ENCODE measurements around the gene ALKBH5.
"Not testable (repeated sequence)": the region's sequence is repeated elsewhere in the genome, so short reads cannot be mapped to it uniquely, and the experiment has no call there.

The ALKBH5 gene

DNA sequence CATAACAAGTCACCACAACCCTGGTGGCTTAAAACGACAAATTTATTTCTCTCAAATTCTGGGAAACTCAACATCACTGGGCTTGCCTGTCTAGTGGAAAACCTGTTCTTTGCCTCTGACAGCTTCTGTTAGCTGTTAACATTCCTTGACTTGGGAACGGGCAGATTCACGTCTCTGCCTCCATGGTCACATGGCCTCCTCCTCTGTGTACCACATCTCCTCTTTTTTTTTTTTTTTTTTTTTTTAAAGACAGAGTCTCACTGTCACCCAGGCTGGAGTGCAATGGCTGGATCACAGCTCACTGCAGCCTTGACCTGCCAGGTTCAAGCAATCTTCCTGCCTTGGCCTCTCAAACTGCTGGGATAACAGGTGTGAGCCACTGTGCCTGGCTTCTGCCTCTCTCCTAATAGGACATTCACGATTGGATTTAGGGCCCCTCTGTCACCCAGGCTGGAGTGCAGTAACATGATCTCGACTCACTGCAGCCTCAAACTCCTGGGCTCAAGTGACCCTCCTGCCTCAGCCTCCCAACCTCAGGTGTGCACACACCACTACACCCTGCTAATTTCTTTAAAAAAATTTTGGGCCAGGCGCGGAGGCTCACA is 30.1 kb downstream of the ALKBH5 start:
- no peak overlapping the region for H3K9ac ChIP-seq (ENCODE audit: low read depth in 1 of 2, low read length in 2 of 2)
- H3K27me3 ChIP-seq (ENCODE audit: control insufficient read depth in 2 of 2, insufficient read depth in 2 of 2, low read length in 2 of 2), result no peaks in the 10 kb centered on the region

DNA sequence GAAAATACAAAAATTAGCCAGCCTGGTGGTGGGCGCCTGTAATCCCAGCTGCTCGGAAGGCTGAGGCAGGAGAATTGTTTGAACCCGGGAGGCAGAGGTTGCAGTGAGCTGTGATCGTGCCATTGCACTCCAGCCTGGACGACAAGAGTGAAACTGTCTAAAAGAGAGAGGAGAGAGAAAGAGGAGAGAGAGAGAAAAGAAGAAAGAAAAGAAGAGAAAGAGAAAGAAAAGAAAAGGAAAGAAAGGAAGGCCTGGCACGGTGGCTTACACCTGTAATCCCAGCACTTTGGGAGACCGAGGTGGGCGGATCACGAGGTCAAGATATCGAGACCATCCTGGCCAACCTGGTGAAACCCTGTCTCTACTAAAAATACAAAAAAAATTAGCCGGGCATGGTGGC is 33.3 kb downstream of the ALKBH5 start:
- not testable (repeated sequence) for H3K4me3 ChIP-seq (ENCODE audit: low read length in 2 of 2)

More for the DNA sequence above, 30.1 kb downstream of the ALKBH5 start:
- H3K36me3 ChIP-seq (ENCODE audit: control insufficient read depth in 2 of 2, insufficient read depth in 2 of 2, low read length in 2 of 2), result peaks cover 12 to 24% of the 10 kb centered on the region in 2 donors
- no peak overlapping the region for H3K4me3 ChIP-seq (ENCODE audit: low read length in 2 of 2)
- no peaks in the 10 kb centered on the region for H3K9me3 ChIP-seq (ENCODE audit: control insufficient read depth in 2 of 2, low read length in 2 of 2)
- peaks cover 2% of the 10 kb centered on the region in 2 donors for H3K4me1 ChIP-seq (ENCODE audit: control insufficient read depth in 2 of 2, insufficient read depth in 2 of 2, low read length in 2 of 2)
- no peak overlapping the region for H3K27ac ChIP-seq (ENCODE audit: low read depth in 2 of 2, low read length in 2 of 2)

DNA sequence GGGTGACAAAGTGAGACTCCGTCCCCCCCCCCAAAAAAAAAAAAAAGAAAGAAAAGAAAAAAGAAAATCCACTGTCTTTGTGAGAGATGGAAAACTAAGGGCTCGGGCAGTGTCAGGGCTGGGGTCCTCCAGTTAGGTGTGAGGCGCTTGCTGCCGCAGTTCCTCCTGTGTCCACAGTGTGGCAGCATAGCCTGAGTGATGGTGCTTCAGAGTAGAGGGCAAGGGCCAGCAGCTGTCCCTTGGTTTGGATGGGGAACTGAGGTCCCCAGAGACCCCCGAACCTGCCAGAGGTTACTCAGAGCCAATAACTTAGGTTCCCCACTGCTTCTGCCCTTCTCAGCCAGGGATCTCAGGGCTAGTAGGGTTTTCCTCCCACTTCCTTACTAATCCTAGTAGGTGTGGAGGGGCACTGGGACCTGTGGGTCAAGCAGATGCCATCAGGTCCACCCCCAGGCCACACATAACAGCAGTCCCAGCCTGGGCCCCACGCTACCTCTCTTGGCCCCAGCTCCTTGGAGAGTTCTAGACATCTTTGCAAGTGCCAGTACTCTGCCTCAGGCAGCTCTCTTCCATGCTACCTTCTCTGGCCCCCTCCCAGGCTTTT is 33.9 kb downstream of the ALKBH5 start:
- H3K4me1 ChIP-seq (ENCODE audit: control insufficient read depth in 2 of 2, insufficient read depth in 2 of 2, low read length in 2 of 2), result peaks cover 2 to 4% of the 10 kb centered on the region in 2 donors
- H3K27me3 ChIP-seq (ENCODE audit: control insufficient read depth in 2 of 2, insufficient read depth in 2 of 2, low read length in 2 of 2), result no peaks in the 10 kb centered on the region
- H3K9me3 ChIP-seq (ENCODE audit: control insufficient read depth in 2 of 2, low read length in 2 of 2), result no peaks in the 10 kb centered on the region
- no peak overlapping the region for H3K4me3 ChIP-seq (ENCODE audit: low read length in 2 of 2)
- no peak overlapping the region for H3K27ac ChIP-seq (ENCODE audit: low read depth in 2 of 2, low read length in 2 of 2)
- H3K9ac ChIP-seq (ENCODE audit: low read depth in 1 of 2, low read length in 2 of 2), result no peak overlapping the region
- H3K36me3 ChIP-seq (ENCODE audit: control insufficient read depth in 2 of 2, insufficient read depth in 2 of 2, low read length in 2 of 2), result peaks cover 0 to 2% of the 10 kb centered on the region in 2 donors

More for the DNA sequence above, 33.3 kb downstream of the ALKBH5 start:
- H3K27me3 ChIP-seq (ENCODE audit: control insufficient read depth in 2 of 2, insufficient read depth in 2 of 2, low read length in 2 of 2); H3K36me3 ChIP-seq (ENCODE audit: control insufficient read depth in 2 of 2, insufficient read depth in 2 of 2, low read length in 2 of 2); H3K9me3 ChIP-seq (ENCODE audit: control insufficient read depth in 2 of 2, low read length in 2 of 2); H3K27ac ChIP-seq (ENCODE audit: low read depth in 2 of 2, low read length in 2 of 2); H3K4me1 ChIP-seq (ENCODE audit: control insufficient read depth in 2 of 2, insufficient read depth in 2 of 2, low read length in 2 of 2); H3K9ac ChIP-seq (ENCODE audit: low read depth in 1 of 2, low read length in 2 of 2): not testable (repeated sequence)

DNA sequence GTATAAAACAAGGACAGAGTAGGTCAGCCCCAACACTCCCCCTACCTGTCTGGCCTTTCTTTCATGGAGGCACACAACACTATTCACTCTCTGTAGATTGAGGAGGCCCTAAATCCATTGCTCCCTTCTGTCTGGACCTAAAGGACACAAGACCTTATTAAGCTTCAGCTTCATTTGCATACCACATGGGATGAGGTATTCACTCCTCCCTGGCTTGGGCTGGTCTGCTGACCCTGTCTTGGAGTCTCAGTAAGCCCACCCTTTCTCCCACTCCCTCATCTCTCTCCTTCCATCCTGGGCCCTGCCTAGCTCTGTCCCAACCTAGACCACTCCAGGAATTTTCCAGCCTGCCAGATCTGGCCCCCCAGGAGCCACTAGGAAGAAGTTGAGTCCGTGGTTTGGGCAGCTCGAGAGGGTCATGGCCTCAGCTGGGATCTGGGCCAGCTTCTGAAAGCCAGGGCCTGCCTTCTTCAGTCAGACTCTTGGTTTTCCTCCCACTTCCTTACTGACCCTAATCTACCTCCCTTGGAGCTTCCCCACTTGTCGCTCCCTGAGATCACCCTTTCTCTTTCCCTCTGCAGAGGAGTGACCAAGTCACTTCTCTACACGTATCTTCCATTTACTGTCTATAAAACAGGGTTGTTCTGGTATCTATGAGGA is 35.3 kb downstream of the ALKBH5 start:
- Histone ChIP-seq H3K27me3 (ENCODE audit: control insufficient read depth in 2 of 2, insufficient read depth in 2 of 2, low read length in 2 of 2) (no peaks in the 10 kb centered on the region), H3K9ac (ENCODE audit: low read depth in 1 of 2, low read length in 2 of 2) (no peak overlapping the region), H3K4me3 (ENCODE audit: low read length in 2 of 2) (no peak overlapping the region), H3K9me3 (ENCODE audit: control insufficient read depth in 2 of 2, low read length in 2 of 2) (no peaks in the 10 kb centered on the region), H3K27ac (ENCODE audit: low read depth in 2 of 2, low read length in 2 of 2) (no peak overlapping the region), H3K4me1 (ENCODE audit: control insufficient read depth in 2 of 2, insufficient read depth in 2 of 2, low read length in 2 of 2) (peaks cover 2 to 4% of the 10 kb centered on the region in 2 donors), H3K36me3 (ENCODE audit: control insufficient read depth in 2 of 2, insufficient read depth in 2 of 2, low read length in 2 of 2) (no peaks in the 10 kb centered on the region)

DNA sequence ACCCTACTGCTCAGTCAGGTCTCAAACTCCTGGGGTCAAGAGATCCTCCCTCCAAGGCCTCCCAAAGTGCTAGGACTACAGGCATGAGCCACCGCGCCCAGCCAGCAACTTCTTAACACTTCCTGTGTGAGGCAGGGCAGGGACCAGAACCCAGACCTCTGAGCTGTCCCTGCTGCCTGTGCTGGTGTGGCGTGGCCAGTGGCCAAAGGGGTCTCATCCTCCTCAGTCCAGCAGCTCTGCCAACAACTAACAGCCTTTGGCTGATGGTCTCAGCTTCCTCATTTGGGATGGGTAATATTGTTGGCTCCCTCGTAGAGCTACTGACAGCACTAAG is 40.4 kb downstream of the ALKBH5 start:
- no peak overlapping the region for H3K27ac ChIP-seq (ENCODE audit: low read depth in 2 of 2, low read length in 2 of 2)
- H3K4me3 ChIP-seq (ENCODE audit: low read length in 2 of 2), result no peak overlapping the region
- H3K27me3 ChIP-seq (ENCODE audit: control insufficient read depth in 2 of 2, insufficient read depth in 2 of 2, low read length in 2 of 2), result no peaks in the 10 kb centered on the region
- H3K4me1 ChIP-seq (ENCODE audit: control insufficient read depth in 2 of 2, insufficient read depth in 2 of 2, low read length in 2 of 2), result peaks cover 4 to 8% of the 10 kb centered on the region in 2 donors
- no peak overlapping the region for H3K9ac ChIP-seq (ENCODE audit: low read depth in 1 of 2, low read length in 2 of 2)
- no peaks in the 10 kb centered on the region for H3K36me3 ChIP-seq (ENCODE audit: control insufficient read depth in 2 of 2, insufficient read depth in 2 of 2, low read length in 2 of 2)
- H3K9me3 ChIP-seq (ENCODE audit: control insufficient read depth in 2 of 2, low read length in 2 of 2), result no peaks in the 10 kb centered on the region

DNA sequence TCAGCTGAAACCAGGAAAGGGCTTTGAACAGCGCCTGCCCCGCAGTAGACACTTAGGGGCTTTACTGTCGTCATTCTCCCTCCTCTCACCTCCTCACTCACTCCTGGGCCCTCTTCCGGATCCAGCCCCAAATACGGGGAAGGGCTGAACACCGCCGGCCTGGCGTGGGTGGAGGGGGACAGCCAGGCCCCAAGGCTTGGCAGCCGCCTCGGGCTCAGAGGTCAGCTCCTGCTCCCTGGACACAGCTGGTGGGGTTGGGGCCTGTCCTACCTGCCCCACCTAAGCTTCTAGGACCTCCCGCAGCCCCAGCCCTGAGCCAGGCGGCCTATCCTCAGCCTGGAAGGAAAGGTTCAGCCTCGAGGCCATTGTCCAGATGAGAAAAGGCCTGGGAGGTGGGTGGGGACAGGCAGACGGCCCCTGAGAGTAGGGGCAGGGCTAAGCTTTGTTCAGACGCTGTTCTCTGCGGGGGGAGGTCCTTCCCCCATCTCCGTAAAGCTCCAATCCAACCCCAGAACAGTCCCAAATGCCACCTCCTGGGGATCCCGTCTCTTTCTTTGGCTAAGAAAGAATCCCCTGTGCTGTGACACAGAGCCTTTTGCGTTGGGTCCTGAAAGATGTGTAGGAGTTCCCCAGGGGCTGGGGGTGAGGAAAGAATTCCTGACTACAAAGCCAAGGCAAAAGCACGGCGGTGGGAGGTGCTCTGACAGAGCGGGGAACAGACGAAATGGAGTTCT is 40.9 kb downstream of the ALKBH5 start:
- Histone ChIP-seq H3K9me3 (ENCODE audit: control insufficient read depth in 2 of 2, low read length in 2 of 2) (no peaks in the 10 kb centered on the region), H3K4me1 (ENCODE audit: control insufficient read depth in 2 of 2, insufficient read depth in 2 of 2, low read length in 2 of 2) (peaks cover 4 to 8% of the 10 kb centered on the region in 2 donors), H3K9ac (ENCODE audit: low read depth in 1 of 2, low read length in 2 of 2) (peak overlapping the region in 1 of 2 donors; percentile 67), H3K27ac (ENCODE audit: low read depth in 2 of 2, low read length in 2 of 2) (peak overlapping the region in 1 of 2 donors; percentile 28), H3K4me3 (ENCODE audit: low read length in 2 of 2) (peak overlapping the region; percentile 55 to 72), H3K27me3 (ENCODE audit: control insufficient read depth in 2 of 2, insufficient read depth in 2 of 2, low read length in 2 of 2) (no peaks in the 10 kb centered on the region), H3K36me3 (ENCODE audit: control insufficient read depth in 2 of 2, insufficient read depth in 2 of 2, low read length in 2 of 2) (no peaks in the 10 kb centered on the region)

DNA sequence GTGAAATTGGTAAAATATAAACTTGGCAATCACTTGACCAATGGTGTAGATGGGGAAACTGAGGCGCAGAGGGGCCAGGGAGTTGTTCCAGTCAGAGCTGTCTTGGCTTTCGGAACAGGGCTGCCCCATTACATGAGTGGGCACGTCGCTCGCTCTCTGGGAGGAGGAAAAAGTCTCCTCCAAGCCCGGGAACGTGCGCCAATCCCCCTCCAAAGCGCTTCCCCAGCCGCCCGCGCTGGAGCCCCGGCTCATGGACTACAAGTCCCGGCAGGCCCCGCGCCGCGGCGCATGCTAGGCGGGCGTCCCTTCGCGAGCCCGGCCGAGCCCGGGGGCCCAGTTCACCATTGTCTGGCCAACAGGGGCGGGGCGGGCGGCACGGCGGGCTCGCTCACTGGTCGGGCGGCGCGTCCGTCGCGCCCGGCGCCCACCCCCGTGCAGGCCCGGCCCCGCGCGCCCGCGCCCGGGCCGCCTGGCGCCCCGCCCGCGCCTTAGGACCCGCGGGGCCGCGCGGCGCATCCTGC is 41.6 kb downstream of the ALKBH5 start, which contains the start of gene LLGL1:
Gene LLGL1, plus strand, starts transcription at position 515 of the 521 bp plus-strand sequence. CDS start 48 bp downstream, outside the sequence.
- Histone ChIP-seq H3K9ac (ENCODE audit: low read depth in 1 of 2, low read length in 2 of 2) (peak within 1 kb of the TSS; percentile 63 to 67), H3K27me3 (ENCODE audit: control insufficient read depth in 2 of 2, insufficient read depth in 2 of 2, low read length in 2 of 2) (no peaks in the 10 kb centered on the region), H3K36me3 (ENCODE audit: control insufficient read depth in 2 of 2, insufficient read depth in 2 of 2, low read length in 2 of 2) (no peaks in the 10 kb centered on the region), H3K27ac (ENCODE audit: low read depth in 2 of 2, low read length in 2 of 2) (peak within 1 kb of the TSS in 1 of 2 donors; percentile 28), H3K9me3 (ENCODE audit: control insufficient read depth in 2 of 2, low read length in 2 of 2) (no peaks in the 10 kb centered on the region), H3K4me1 (ENCODE audit: control insufficient read depth in 2 of 2, insufficient read depth in 2 of 2, low read length in 2 of 2) (peaks cover 4 to 8% of the 10 kb centered on the region in 2 donors), H3K4me3 (ENCODE audit: low read length in 2 of 2) (peak within 1 kb of the TSS; percentile 67 to 72)

DNA sequence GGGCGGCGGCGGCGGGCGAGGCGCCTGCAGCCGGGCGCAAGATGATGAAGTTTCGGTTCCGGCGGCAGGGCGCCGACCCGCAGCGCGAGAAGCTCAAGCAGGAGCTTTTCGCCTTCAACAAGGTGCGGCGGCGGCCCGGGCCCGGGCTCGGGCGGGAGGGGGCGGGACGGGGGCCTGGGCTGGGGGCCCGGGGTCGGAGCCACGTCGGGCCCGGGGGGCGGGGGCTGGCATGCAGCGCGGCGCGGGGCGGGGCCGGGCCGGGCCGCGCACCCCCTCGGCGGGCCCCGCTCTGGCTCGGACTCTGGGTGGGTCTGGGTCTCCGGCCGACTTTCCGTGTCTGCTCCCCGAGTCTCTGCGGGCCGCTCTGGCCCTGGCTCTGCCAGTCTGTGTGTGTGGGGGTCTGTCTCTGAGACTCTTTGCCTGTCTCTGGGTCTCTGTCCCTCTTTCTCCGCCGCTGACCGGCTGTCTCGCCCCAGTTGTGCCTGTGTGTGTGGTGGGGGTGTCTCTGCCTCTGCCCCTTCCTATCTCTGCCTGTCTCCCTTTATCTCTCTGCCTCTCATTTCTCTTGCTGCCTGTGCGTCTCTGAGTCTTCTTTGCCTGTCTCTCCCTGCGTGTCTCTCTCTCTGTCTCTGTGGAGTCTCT is 42.1 kb downstream of the ALKBH5 start:
- H3K4me1 ChIP-seq (ENCODE audit: control insufficient read depth in 2 of 2, insufficient read depth in 2 of 2, low read length in 2 of 2), result peaks cover 4 to 8% of the 10 kb centered on the region in 2 donors
- no peaks in the 10 kb centered on the region for H3K9me3 ChIP-seq (ENCODE audit: control insufficient read depth in 2 of 2, low read length in 2 of 2)
- H3K27me3 ChIP-seq (ENCODE audit: control insufficient read depth in 2 of 2, insufficient read depth in 2 of 2, low read length in 2 of 2), result no peaks in the 10 kb centered on the region
- H3K27ac ChIP-seq (ENCODE audit: low read depth in 2 of 2, low read length in 2 of 2), result no peak overlapping the region
- H3K9ac ChIP-seq (ENCODE audit: low read depth in 1 of 2, low read length in 2 of 2), result peak overlapping the region; percentile 60 to 63
- H3K4me3 ChIP-seq (ENCODE audit: low read length in 2 of 2), result peak overlapping the region; percentile 67 to 72
- H3K36me3 ChIP-seq (ENCODE audit: control insufficient read depth in 2 of 2, insufficient read depth in 2 of 2, low read length in 2 of 2), result no peaks in the 10 kb centered on the region

DNA sequence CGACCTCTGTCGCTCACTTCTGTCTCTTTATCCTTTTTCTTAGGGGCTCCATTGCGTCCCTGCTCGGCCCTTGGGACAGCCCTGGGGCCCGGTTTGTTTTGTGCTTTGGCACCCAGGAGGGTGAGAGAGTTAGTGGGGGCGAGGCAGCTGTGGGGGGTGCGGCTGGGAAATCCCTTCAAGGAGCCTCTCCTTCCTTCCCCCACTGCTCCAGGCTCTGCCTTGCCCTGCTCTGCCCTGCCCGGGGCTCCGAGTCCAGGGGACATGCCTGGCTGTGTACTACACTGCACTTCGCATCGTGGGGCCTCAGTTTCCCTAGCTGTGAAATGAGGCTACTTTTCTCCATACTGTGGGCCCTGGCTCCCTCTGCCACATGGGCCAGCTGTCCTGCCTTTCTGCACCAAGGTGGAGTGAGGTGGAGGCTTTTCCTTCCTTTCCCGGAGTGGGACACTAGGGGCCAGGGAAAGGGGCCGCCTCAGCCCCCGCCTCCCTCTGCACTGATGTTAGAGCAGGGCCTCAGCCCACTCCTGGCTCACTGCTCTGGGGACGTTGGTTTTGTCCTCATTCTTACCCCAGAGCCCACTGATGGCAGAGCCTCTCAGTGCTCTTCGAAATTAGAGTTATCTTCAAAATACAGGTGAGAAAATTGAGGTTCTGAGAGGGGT is 42.8 kb downstream of the ALKBH5 start:
- H3K27ac ChIP-seq (ENCODE audit: low read depth in 2 of 2, low read length in 2 of 2), result no peak overlapping the region
- H3K4me1 ChIP-seq (ENCODE audit: control insufficient read depth in 2 of 2, insufficient read depth in 2 of 2, low read length in 2 of 2), result peaks cover 4 to 8% of the 10 kb centered on the region in 2 donors
- no peaks in the 10 kb centered on the region for H3K36me3 ChIP-seq (ENCODE audit: control insufficient read depth in 2 of 2, insufficient read depth in 2 of 2, low read length in 2 of 2)
- peak overlapping the region; percentile 60 to 63 for H3K9ac ChIP-seq (ENCODE audit: low read depth in 1 of 2, low read length in 2 of 2)
- no peaks in the 10 kb centered on the region for H3K9me3 ChIP-seq (ENCODE audit: control insufficient read depth in 2 of 2, low read length in 2 of 2)
- H3K27me3 ChIP-seq (ENCODE audit: control insufficient read depth in 2 of 2, insufficient read depth in 2 of 2, low read length in 2 of 2), result no peaks in the 10 kb centered on the region
- peak overlapping the region; percentile 67 to 72 for H3K4me3 ChIP-seq (ENCODE audit: low read length in 2 of 2)

Data from mucosa of rectum (tissue), 2 donors.